ENCODE results near the gene SLC6A8.
"Not testable (repeated sequence)": the region's sequence is repeated elsewhere in the genome, so short reads cannot be mapped to it uniquely, and the experiment has no call there.

SLC6A8 gene

DNA sequence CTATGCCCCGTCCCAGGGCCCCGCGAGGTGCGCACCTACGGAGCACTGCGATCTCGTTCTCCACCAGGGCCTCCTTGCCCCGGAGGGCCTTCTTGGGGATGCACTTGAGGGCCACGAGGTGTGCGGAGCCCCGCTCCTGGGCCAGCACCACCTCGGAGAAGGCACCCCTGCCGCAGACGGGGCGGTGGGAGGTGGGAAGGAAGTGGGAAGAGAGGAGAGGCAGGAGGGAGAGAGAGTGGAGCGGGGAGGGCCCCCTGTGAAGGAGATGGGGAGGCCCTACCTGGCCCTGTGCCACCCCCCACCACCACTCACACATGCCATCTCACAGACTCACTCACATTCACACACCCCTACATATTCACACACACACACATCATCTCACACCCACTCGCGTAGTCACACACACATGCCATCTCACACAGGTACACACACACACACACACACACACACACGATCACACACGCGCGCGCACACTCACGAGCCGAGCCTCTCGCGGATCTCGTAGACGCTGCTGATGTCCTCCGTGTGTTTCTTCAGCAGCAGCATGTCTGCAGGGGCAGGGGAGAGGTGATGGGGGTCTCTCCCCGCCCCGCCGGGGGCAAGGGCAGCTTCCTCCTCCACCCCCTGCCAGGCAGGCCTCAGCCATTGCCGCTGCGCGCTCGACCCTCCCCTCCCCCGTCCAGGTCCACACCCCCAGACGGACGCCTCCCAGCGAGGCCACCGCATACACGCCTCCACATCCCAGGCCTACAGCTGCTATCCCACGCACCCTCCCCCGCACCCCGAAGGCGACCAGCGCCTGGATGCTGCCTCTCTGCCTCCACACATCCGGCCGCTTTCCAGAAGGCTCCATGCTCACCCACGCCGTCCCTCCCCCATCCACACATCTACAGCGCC lies 14.9 kb upstream of the SLC6A8 start:
- no peak for DNase-seq

DNA sequence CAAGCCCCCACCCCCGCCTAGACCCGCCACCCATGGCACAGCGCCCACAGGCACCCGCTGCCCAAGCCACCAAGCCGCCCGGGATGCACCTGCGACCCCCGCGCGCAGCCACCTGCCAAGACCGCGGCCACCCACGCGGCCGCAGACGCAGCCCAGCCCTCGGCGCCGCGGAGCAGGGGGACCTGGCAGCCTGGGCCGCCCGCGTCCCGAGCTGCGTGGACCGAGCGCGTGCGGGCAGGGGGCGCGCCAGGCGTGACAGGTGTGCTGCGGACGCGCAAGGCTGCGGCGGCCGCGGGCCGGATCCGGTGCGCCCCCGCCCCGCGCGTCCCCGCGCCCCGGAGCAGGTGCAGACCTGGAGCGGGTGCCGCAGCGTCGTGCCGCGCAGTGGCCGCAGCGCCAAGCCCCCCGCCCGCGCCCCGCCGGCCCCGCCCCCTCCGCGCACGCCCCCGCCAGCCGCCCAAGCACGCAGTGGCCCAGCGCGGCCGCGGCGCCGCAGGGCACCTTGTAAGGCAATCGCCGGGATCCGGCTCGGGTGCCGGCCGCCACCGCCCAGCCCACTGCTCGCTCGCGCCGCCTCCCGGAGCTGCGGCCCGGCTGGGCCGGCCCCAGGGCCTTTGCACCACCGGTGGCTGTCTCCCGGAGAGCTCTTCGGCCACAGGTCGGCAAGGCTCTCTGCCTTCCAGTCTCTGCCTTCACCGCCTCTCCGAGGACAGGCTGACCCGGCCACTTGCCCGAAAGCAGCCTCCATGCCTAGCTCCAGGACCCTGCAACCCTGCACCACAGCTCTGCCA lies 14.1 kb upstream of the SLC6A8 start, which contains the start of gene PNCK:
Gene PNCK, minus strand, starts transcription at position 386 of the 791 bp plus-strand sequence. CDS start 737 bp downstream, outside the sequence.
- peak; percentile 40 for DNase-seq

DNA sequence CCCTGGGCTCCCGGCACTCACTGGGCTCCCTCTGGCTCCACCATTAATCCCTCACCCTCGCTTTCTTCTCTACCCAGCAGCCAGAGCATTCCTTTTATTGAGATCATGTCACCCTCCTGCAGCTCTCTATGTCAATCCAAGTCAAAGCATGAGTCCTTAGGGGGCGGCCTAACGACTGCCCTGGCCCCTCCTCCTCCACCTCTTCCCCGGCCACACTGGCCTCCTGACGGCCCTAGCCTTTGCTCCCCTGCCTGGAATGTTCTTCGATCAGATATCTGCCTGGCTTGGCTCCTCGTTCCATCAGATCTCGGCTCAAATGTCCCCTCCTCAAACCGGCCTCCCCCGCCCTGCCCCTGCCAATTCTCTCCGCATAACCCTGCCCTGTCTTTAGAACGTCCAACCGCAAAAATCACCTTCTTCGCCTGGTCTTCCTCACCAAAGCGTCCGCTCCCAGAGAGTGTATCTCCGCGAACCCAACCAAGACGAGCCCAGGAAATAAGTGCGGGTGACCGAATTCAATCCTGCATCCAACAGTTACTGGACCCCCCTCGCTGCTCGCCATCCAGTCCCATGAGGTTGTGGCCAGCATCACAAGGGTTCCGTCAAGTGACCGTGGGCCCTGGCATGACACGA lies 13.4 kb upstream of the SLC6A8 start:
- DNase-seq, result no peak

DNA sequence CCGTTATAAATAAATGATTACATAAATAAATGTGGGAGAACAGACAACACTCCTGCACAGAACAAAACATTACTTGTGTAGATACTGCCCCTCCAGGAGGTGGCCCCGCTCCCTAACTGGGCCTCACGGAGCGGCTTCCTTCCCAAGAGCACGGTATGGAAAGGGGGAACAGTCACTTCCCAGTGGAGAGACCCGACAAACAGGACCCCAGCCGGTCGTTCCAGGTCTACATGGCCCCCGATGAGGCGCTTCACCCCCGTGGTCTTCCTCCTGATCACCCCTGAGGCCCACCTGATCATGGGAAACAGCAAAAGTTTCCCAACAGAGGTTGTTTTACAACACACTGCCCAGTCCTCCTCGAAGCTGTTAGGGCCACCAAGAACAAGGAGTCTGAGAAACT lies 6.6 kb upstream of the SLC6A8 start:
- DNase-seq, result no peak

DNA sequence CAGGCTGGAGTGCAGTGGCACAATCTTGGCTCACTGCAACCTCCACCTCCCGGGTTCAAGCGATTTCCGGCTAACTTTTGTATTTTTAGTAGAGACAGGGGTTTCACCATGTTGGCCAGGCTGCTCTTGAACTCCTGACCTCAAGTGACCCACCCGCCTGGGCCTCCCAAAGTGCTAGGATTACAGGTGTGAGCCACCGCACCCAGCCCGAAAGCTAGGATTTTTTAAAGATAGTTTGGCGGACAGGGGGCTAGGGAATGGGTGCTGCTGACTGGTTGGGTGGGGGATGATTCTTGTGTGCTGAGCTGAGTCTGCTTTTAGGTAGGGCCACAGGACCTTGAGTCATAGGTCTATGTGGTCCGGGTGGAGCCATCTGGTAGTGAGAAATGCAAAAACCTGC lies 4.2 kb upstream of the SLC6A8 start:
- DNase-seq, result not testable (repeated sequence)

DNA sequence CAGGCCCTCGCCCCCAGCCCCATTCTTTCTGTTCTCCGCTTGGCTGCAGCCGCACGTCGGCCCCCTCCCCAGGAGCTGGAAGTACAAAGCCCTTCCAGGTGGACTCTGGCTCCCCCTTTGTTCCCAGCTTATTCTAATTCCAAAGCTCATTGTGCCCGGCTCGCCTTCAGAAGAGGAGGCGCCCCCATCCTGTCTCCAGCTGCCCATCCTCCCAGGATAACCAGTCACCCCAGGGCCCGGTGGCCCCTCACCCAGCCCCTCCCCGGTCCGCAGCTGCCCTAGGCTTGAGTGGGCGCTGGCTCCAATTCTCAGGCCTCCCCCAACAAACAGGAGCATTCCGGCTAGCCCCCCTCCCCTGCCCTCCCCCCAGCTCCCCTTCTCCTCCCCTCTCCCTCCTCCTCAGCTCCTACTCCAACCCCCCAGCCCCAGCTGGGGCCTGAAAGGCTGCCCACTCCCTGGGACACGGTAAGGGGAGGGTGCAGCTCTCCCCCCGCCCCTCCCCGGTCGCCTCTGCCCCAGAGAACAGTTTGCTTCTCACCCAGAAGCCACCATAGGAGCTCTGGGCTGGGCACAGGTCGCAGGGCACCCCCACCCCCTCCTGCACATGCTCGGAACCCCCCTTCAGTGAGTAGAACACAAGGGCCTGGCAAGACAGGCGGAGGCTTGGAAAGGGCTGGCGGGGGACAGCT lies 3.1 kb upstream of the SLC6A8 start:
- DNase-seq, result peak; percentile 19

DNA sequence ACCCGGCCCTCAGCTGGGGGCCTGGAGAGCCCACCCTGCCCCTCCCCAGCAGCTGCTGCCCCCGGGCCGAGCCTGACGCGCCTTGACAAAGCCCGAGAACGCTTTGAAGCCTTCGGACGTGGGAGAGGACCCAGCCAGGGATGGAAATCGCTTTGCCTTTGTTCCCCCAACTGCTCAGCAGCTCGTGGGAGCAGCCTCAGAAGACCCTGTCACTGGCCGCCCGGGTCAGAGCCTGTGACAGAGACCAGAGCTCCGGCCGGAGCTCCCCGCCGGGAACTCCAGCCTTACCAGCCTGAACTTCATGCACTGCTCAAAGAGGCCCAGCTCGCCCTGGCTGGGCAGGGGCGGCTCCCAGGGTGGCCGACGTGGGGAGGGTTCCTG lies 2.6 kb upstream of the SLC6A8 start:
- DNase-seq, result no peak

DNA sequence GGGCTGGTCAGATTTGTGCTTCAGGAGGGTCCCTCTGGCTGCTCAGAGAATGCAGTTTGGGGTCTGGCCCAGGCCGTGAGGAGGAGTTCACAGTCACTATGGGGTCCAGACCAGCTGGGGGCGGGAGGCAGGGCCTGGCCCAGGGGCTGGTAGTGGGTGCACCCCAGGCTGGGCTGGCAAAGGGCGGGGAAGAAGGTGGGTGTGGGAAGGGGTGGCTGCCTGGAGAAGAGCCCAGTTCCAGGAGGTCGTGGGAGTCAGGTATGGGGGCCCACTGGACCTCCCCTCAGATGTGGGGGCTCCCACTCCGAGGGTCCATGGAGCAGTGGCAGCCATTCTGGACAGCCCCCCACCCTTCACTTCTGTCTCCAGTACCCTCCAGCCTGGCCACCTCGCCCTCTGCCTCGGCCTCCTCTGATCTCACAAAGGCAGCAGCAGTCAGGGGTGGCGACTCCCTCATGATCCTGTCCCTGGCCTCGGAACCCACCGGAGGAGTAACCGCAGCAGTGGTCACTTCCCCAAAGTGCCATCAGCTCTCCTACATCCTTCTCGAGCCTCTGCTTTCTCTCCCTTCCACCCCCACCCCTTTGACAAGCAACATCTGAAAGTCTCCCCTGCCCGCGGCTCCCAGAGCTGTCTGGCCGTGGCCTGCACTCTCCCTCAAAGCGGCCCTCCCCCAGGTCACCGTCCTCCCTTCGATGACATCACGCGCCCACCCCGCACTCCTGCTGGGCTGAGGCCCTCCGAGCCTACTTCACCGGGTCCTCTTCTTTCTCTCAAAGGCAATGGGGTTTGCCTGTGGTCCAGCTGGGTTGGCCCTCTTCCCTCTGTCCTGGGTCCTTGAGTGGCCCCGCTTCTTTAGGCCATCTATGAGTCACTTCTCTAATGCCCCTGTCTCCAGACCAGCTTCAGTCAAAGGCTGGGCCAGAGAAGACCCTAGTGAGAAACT lies 1.7 kb upstream of the SLC6A8 start:
- DNase-seq, result no peak

DNA sequence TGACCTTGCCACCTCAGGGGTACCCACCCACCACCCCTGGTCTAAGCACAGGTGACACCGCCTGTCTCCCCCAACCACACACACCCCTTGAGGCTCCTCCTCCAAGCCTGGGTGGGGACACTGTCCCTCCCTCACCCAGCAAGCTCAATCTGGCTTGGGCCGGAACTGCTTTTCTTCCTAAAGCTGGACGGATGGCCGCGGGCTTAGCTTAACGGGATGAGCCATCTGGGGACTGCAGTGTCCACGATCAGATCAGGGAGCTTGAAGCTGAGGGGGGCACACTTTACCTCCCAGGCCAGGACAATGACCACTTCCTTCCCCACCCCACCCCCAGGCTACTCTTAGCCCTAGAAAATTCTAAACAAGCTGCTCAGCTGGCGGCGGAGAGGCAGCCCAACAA lies 1.0 kb upstream of the SLC6A8 start:
- DNase-seq, result no peak

DNA sequence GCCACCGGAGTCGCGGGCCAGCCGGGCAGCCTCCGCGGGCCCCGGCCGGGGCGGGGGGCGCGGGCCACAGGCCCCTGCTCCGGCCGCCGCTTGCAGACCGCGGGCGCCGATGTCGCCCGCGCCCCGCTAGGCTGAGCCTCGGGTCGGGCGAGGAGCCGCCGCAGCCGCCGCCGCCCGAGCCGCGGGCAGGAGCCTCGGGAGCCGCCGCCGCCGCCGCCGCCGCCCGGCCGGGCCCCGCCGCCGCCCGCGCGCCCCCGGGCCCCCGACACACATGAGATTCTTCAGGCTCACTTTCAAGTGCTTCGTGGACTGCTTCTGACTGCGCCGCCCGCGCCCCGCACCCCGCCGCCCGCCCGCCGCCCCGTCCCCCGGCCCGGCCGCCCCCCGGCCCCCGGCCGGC lies 345 bp downstream of the SLC6A8 start:
- DNase-seq, result no peak

DNA sequence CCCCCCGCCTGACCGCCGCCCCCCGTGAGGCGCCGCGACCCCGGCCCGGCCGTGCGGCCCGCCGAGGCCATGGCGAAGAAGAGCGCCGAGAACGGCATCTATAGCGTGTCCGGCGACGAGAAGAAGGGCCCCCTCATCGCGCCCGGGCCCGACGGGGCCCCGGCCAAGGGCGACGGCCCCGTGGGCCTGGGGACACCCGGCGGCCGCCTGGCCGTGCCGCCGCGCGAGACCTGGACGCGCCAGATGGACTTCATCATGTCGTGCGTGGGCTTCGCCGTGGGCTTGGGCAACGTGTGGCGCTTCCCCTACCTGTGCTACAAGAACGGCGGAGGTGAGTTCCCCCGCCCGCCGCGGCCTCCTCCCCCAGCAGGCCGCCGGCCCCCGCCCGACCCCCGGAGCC lies 780 bp downstream of the SLC6A8 start:
- DNase-seq, result no peak

DNA sequence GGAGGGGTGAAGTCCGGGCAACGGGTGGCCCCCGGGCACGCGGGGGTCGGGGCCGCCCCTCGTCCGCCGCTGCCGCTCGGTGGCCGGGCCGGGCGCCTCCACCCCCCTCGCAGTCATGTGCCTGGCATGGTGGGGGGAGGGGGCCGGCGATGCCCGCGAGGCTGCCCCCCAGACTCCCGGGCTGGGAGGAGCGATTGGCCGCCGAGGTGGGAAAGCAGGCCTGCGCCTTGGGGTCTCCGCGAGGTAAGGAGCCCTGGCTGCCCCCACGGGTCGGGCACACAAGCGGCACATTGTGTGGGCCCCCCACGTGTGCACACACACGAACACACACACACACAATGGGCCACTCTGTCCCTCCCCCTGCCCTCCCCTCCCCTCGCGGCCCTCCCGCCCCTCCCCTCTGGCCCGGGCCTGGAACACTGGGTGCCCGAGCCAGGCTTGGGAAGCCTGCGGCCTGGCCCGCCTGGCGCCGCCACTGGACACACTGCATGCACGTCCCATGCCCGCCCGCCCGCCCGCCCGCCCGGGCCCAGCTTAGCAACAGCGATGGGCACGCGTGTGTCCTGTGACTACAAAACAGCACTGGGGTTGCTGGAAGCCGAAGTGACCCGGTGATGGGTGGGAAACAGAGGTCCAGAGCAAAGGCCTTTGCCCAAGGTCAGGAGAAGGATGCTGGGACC lies 1.3 kb downstream of the SLC6A8 start:
- DNase-seq, result no peak

DNA sequence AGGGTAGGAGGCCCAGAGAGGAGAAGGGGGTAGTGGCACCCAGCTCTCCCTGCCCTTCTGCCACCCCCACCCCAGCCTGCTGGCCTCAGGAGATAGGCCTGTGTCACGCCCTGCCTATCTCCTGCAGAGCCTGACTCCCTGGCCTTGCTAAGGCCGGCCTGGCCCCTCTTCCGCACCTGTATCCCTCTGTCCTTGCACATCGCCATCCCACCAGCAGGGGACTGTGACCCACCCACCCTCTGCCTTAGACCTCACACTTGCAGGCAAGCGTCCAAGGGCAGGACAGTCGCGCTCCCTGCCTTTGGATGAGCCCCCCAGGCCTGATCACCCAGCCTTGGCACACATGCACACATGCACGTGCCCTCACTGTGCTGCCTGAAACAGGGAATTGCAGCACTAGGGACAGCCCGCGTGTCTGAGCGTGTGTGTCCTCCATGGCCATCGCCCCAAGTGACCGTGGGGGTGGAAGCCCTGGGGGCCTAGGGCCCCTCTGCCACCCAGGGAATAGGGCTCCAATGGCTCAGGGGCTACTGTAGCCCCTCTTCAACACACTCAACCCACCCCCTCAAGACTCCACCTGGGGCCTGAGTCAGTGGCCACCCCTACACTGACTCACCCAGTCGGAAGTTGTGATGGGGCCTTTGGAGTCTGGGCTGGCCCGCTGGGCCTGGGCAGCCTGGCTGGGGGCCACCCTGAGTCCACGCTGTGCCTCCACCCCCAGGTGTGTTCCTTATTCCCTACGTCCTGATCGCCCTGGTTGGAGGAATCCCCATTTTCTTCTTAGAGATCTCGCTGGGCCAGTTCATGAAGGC lies 2.1 kb downstream of the SLC6A8 start:
- DNase-seq, result no peak

DNA sequence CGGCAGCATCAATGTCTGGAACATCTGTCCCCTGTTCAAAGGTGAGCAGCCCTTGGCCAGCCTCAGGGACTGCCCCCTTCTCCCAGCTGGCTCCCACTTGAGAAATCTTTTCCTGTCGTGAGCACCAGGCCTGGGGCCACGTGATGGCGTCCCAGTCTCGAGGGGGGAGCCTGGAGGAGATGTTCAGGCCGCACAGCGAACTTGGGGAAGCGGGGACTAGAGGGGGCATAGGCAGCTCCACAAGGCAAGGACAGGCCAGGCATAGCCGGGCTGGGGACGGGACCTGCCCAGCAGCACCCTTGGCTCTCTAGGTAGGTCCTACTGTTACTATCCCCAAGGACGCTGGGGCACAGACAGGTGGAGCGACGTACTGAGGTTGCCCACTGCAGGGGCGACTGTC lies 2.7 kb downstream of the SLC6A8 start:
- no peak for DNase-seq

DNA sequence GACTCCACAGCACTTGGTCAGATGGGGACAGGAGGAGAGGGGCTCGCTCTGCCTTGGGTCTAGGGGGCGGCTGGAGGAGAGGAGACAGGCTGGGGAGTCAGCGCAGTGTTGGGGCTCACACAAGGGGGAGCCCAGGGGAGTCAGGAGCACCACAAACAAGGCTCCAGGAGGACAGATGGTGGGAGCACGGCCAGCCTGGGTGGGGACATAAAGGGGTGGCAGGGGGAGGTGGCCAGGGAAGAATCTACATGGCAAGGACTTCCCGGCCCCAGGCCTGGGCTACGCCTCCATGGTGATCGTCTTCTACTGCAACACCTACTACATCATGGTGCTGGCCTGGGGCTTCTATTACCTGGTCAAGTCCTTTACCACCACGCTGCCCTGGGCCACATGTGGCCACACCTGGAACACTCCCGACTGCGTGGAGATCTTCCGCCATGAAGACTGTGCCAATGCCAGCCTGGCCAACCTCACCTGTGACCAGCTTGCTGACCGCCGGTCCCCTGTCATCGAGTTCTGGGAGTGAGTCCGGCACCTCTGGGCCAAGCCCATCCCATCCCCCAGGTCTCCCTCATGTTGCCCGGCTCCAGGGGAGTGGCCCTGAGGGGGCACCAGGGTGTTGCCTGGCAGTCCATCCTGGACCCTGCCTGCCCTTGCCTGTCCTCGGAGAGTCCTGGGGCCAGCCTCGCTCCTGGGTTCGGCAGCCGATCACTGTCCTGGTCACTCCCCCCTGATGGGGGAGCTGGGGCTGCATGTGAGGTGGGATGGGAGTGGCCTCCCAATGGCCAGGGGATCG lies 3.5 kb downstream of the SLC6A8 start:
- not testable (repeated sequence) for DNase-seq

DNA sequence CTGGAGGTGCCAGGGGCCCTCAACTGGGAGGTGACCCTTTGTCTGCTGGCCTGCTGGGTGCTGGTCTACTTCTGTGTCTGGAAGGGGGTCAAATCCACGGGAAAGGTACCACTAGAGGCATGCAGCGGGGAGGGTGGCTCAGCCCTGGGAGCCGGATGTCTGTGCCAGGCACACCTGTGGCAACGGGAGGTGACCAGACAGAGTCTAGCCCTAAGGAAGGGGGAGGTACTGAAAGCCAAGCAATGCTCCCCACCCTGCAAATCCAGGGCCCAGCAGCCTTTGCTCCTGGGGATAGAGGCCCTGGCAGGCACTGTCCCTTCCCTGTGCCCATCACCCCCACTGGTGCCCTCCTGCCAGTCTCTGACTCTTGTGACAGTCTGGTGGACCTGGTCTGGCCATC lies 4.3 kb downstream of the SLC6A8 start:
- DNase-seq, result no peak

DNA sequence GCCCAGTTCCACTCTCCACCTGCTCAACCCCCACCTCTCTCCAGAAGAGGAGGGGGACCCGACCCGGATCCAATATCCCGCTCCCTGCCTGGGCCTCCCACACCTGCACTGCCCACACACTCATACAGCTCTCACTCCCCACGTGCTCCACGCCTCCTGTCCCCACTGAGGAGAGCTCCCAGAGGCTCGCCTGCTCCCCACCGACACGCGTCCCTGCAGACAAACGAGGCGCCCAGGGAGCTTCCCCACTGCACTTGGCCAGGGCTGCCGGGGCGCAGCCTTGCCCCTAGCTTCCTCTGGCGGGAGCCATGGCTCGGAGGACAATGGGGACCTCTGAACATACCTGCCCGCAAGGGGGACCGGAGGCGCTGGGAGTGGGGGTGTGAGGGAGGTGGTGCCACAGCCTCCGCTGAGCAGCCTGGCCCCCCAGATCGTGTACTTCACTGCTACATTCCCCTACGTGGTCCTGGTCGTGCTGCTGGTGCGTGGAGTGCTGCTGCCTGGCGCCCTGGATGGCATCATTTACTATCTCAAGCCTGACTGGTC lies 5.0 kb downstream of the SLC6A8 start:
- DNase-seq, result no peak

DNA sequence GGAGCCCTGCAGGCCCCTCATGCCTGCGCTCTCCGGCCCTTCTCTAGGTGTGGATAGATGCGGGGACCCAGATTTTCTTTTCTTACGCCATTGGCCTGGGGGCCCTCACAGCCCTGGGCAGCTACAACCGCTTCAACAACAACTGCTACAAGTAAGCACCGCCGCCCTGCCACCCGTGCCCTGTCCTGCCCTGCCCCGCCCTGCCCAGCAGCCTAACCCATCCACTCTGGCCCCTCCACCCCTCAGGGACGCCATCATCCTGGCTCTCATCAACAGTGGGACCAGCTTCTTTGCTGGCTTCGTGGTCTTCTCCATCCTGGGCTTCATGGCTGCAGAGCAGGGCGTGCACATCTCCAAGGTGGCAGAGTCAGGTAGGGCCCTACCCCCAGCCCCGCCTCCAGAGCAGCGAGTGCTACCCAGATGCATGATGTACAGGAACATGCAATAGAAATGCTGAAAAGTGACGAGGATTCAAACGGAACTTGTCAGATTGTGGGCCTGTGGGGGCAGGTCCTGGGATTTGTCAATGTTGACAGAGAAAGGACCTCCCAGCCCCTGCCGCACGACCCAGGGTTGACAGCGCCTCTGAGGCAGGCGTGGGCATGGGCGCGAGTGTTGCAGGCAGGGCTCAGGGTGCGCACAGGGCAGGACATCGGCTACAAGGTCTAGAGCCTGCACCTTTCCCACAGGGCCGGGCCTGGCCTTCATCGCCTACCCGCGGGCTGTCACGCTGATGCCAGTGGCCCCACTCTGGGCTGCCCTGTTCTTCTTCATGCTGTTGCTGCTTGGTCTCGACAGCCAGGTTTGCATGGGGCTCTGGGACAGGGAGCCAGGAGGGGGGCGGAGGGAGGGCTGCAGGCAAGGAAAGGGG lies 5.7 kb downstream of the SLC6A8 start:
- DNase-seq, result no peak
